ENCODE results near the gene IHH.

Gene IHH

DNA sequence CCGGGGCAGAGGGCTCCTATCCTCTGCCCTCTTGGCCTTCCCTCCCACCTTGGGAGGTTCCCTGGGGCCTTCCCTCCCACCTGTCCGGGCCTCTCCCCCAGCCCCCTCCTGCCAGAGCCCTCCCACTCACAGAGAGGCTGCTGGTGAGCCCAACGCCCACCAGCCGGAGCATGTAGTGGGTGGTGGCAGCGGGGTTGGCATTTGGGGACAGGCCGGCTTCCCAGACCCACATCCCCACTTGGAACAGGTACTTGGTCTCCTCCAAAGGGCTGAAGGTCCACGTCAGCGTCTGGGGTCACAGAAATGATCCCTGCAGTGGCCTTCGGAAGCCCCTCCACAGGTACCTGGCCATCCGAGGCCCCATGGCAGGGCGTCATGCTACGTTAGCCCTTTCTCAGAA lies 38.7 kb downstream of the IHH start:
- H3K4me3 ChIP-seq (ENCODE audit: insufficient read depth, low read depth, low read length, poor library complexity, severe bottlenecking), result no peak overlapping the region
- no peak for DNase-seq
- no peaks in the 10 kb centered on the region for H3K36me3 ChIP-seq (ENCODE audit: control insufficient read depth, insufficient read depth, low read length)
- no peak overlapping the region for H3K27ac ChIP-seq (ENCODE audit: insufficient read depth, low read length, poor library complexity, severe bottlenecking)
- H3K4me1 ChIP-seq (ENCODE audit: control insufficient read depth, insufficient read depth, low read length, poor library complexity, severe bottlenecking), result no peaks in the 10 kb centered on the region
- no peaks in the 10 kb centered on the region for H3K9me3 ChIP-seq (ENCODE audit: control insufficient read depth, low read length)
- H3K27me3 ChIP-seq (replicated peaks; ENCODE audit: control insufficient read depth, insufficient read depth, low read length, poor library complexity, severe bottlenecking), result no peaks in the 10 kb centered on the region

DNA sequence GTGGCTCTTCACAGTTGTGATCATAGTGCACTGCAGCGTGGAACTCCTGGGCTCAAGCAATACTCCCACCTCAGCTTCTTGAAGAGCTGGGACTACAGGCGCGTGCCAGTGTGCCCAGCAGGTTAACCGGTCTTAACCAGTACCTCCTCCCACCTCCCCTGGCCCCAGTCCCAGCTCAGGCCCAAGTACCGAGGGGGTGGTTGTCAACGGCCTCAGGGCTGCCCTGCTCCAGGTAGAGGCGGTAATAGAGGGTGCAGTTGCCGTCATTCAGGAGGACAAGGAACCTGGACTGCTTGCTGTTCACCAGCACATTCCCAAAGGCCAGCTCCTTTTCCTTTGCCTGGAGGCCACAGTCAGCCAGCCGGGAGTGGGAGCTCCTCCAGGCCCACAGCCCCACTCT lies 39.1 kb downstream of the IHH start:
- Histone ChIP-seq H3K9me3 (ENCODE audit: control insufficient read depth, low read length) (no peaks in the 10 kb centered on the region), H3K27ac (ENCODE audit: insufficient read depth, low read length, poor library complexity, severe bottlenecking) (no peak overlapping the region), H3K4me1 (ENCODE audit: control insufficient read depth, insufficient read depth, low read length, poor library complexity, severe bottlenecking) (no peaks in the 10 kb centered on the region), H3K4me3 (ENCODE audit: insufficient read depth, low read depth, low read length, poor library complexity, severe bottlenecking) (no peak overlapping the region), H3K27me3 (replicated peaks; ENCODE audit: control insufficient read depth, insufficient read depth, low read length, poor library complexity, severe bottlenecking) (no peaks in the 10 kb centered on the region), H3K36me3 (ENCODE audit: control insufficient read depth, insufficient read depth, low read length) (no peaks in the 10 kb centered on the region)
- no peak for DNase-seq

GRCh38 chr2:219020604-219021365 lies 39.9 kb downstream of the IHH start:
- H3K27ac ChIP-seq (ENCODE audit: insufficient read depth, low read length, poor library complexity, severe bottlenecking), result no peak overlapping the region
- no peaks in the 10 kb centered on the region for H3K9me3 ChIP-seq (ENCODE audit: control insufficient read depth, low read length)
- H3K4me1 ChIP-seq (ENCODE audit: control insufficient read depth, insufficient read depth, low read length, poor library complexity, severe bottlenecking), result no peaks in the 10 kb centered on the region
- no peaks in the 10 kb centered on the region for H3K27me3 ChIP-seq (replicated peaks; ENCODE audit: control insufficient read depth, insufficient read depth, low read length, poor library complexity, severe bottlenecking)
- no peak for DNase-seq
- H3K4me3 ChIP-seq (ENCODE audit: insufficient read depth, low read depth, low read length, poor library complexity, severe bottlenecking), result no peak overlapping the region
- H3K36me3 ChIP-seq (ENCODE audit: control insufficient read depth, insufficient read depth, low read length), result no peaks in the 10 kb centered on the region

DNA sequence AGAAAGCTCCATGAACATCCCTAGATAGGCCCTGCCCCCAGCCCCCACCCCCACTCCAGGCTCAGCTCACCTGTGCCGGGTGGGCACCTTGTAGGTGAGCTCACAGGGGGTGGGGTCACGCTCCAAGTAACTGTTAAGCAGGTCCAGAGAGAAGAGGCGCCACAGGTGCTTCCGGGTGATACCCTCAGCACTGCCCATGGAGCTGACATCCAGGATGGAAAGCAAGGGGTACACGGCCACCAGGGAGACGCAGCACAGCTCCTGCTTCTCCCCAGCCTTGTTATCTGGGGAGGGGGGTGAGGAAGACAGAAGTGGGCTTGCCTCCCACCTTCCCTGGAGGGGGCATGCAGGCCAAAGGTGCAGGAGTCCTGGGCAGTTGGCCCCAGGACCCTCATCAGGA lies 41.3 kb downstream of the IHH start:
- no peaks in the 10 kb centered on the region for H3K9me3 ChIP-seq (ENCODE audit: control insufficient read depth, low read length)
- no peak overlapping the region for H3K27ac ChIP-seq (ENCODE audit: insufficient read depth, low read length, poor library complexity, severe bottlenecking)
- no peaks in the 10 kb centered on the region for H3K36me3 ChIP-seq (ENCODE audit: control insufficient read depth, insufficient read depth, low read length)
- no peak overlapping the region for H3K4me3 ChIP-seq (ENCODE audit: insufficient read depth, low read depth, low read length, poor library complexity, severe bottlenecking)
- H3K27me3 ChIP-seq (replicated peaks; ENCODE audit: control insufficient read depth, insufficient read depth, low read length, poor library complexity, severe bottlenecking), result no peaks in the 10 kb centered on the region
- DNase-seq, result no peak
- H3K4me1 ChIP-seq (ENCODE audit: control insufficient read depth, insufficient read depth, low read length, poor library complexity, severe bottlenecking), result no peaks in the 10 kb centered on the region

- Histone ChIP-seq H3K27ac (ENCODE audit: insufficient read depth, low read length, poor library complexity, severe bottlenecking) (no peak overlapping the region), H3K4me3 (ENCODE audit: insufficient read depth, low read depth, low read length, poor library complexity, severe bottlenecking) (no peak overlapping the region), H3K27me3 (replicated peaks; ENCODE audit: control insufficient read depth, insufficient read depth, low read length, poor library complexity, severe bottlenecking) (no peaks in the 10 kb centered on the region), H3K4me1 (ENCODE audit: control insufficient read depth, insufficient read depth, low read length, poor library complexity, severe bottlenecking) (no peaks in the 10 kb centered on the region), H3K9me3 (ENCODE audit: control insufficient read depth, low read length) (no peaks in the 10 kb centered on the region), H3K36me3 (ENCODE audit: control insufficient read depth, insufficient read depth, low read length) (no peaks in the 10 kb centered on the region)
- no peak for DNase-seq
These were observed 42.0 kb downstream of the IHH start for GRCh38 chr2:219018726-219019125.

GRCh38 chr2:219018286-219018685 lies 42.4 kb downstream of the IHH start:
- no peak overlapping the region for H3K27ac ChIP-seq (ENCODE audit: insufficient read depth, low read length, poor library complexity, severe bottlenecking)
- H3K4me1 ChIP-seq (ENCODE audit: control insufficient read depth, insufficient read depth, low read length, poor library complexity, severe bottlenecking), result no peaks in the 10 kb centered on the region
- H3K27me3 ChIP-seq (replicated peaks; ENCODE audit: control insufficient read depth, insufficient read depth, low read length, poor library complexity, severe bottlenecking), result no peaks in the 10 kb centered on the region
- no peaks in the 10 kb centered on the region for H3K9me3 ChIP-seq (ENCODE audit: control insufficient read depth, low read length)
- no peaks in the 10 kb centered on the region for H3K36me3 ChIP-seq (ENCODE audit: control insufficient read depth, insufficient read depth, low read length)
- H3K4me3 ChIP-seq (ENCODE audit: insufficient read depth, low read depth, low read length, poor library complexity, severe bottlenecking), result no peak overlapping the region
- no peak for DNase-seq

DNA sequence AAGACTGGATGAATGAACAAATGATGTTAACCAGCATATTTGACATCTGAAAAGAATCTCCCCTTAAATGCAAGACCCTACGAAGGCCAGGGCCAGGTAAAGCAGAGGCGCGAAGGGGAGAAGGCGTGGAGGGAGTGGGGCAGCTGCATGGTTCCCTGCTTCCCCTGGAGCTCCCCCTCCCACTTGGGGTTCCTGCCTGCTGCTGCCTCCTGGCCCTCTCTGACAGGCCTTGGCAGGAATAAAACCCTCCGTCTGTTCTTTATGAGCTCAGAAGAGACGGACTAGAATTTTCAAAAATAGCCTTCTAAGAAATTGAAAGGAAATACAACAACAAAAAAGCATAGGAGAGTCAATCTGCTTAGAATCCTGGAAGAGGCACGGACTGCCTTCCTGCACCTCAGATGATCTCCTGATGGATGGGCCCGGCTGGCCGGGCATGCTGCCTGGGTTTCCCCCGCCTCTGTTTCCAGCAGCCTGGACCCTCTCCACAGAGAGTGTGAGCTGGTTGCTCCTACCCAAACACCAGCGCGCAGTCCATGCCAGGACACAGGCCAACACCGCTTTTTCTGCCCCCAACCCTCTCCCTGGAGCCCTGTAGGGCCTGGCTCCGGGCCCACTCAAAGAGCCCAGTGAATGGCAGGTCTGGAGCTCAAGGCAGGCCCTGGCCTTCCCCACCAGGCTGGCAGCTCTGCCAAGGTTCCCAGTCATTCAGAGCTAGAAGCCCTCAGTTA lies 43.4 kb downstream of the IHH start:
- no peaks in the 10 kb centered on the region for H3K27me3 ChIP-seq (replicated peaks; ENCODE audit: control insufficient read depth, insufficient read depth, low read length, poor library complexity, severe bottlenecking)
- no peaks in the 10 kb centered on the region for H3K9me3 ChIP-seq (ENCODE audit: control insufficient read depth, low read length)

DNA sequence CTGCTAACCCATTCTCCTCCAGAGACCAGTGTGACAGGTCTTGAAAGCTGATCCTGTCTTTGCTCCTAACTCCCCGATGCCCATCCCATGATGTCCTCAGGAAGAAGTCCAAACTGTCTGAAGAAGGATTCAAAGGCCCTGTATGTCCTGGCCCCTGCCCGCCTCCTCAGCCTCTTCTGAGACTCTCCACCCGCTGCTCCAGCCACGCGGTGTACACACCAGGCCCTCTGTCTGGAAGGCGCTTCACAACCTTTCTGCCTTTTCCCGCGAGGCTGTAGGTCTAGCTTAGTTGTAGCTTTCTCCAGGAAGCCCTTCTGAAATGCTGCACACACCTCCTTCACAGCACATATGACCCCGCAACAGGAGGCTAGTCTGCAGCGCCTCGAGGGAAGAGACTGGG lies 44.0 kb downstream of the IHH start:
- H3K27me3 ChIP-seq (replicated peaks; ENCODE audit: control insufficient read depth, insufficient read depth, low read length, poor library complexity, severe bottlenecking), result no peaks in the 10 kb centered on the region

More for the DNA sequence above, 43.4 kb downstream of the IHH start:
- Histone ChIP-seq H3K27ac (ENCODE audit: insufficient read depth, low read length, poor library complexity, severe bottlenecking) (no peak overlapping the region), H3K4me1 (ENCODE audit: control insufficient read depth, insufficient read depth, low read length, poor library complexity, severe bottlenecking) (no peaks in the 10 kb centered on the region), H3K4me3 (ENCODE audit: insufficient read depth, low read depth, low read length, poor library complexity, severe bottlenecking) (no peak overlapping the region), H3K36me3 (ENCODE audit: control insufficient read depth, insufficient read depth, low read length) (no peaks in the 10 kb centered on the region)
- DNase-seq, result no peak

GRCh38 chr2:219010873-219011272 lies 49.8 kb downstream of the IHH start:
- no peaks in the 10 kb centered on the region for H3K4me1 ChIP-seq (ENCODE audit: control insufficient read depth, insufficient read depth, low read length, poor library complexity, severe bottlenecking)
- H3K9me3 ChIP-seq (ENCODE audit: control insufficient read depth, low read length), result no peaks in the 10 kb centered on the region
- H3K27ac ChIP-seq (ENCODE audit: insufficient read depth, low read length, poor library complexity, severe bottlenecking), result no peak overlapping the region
- no peaks in the 10 kb centered on the region for H3K36me3 ChIP-seq (ENCODE audit: control insufficient read depth, insufficient read depth, low read length)
- no peak overlapping the region for H3K4me3 ChIP-seq (ENCODE audit: insufficient read depth, low read depth, low read length, poor library complexity, severe bottlenecking)
- no peak for DNase-seq
- H3K27me3 ChIP-seq (replicated peaks; ENCODE audit: control insufficient read depth, insufficient read depth, low read length, poor library complexity, severe bottlenecking), result peaks cover 5% of the 10 kb centered on the region

More for the DNA sequence above, 44.0 kb downstream of the IHH start:
- Histone ChIP-seq H3K4me3 (ENCODE audit: insufficient read depth, low read depth, low read length, poor library complexity, severe bottlenecking) (no peak overlapping the region), H3K9me3 (ENCODE audit: control insufficient read depth, low read length) (no peaks in the 10 kb centered on the region), H3K4me1 (ENCODE audit: control insufficient read depth, insufficient read depth, low read length, poor library complexity, severe bottlenecking) (no peaks in the 10 kb centered on the region), H3K27ac (ENCODE audit: insufficient read depth, low read length, poor library complexity, severe bottlenecking) (no peak overlapping the region), H3K36me3 (ENCODE audit: control insufficient read depth, insufficient read depth, low read length) (no peaks in the 10 kb centered on the region)
- DNase-seq, result no peak

DNA sequence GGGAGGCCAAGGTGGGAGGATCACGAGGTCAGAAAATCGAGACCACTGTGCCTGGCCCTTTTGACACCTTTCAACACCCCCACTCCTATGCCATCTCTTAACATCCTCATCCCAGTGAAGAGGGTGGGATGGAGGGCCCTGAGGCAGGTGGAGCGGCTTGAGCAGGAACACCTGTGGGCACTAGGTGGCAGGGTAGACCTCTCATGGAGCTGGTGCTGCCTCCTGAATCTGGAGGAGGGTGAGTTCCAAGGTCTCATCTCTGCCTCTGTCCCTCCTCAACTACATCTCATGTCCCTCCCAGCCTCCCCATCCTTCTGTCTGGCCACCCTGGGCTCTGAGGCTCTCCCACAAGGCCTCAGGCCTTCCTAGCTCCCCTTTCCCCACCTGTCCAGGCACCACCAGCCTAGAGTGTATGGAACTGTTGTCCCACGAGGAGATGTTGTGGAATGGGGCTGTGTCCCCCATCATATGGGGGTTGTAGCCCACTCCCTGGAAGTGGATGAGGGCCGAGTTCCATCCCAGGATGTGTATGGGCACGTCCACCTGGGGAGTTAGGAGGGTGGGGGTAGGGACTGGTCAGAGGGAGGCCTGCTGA lies 50.5 kb downstream of the IHH start:
- no peak overlapping the region for H3K4me3 ChIP-seq (ENCODE audit: insufficient read depth, low read depth, low read length, poor library complexity, severe bottlenecking)
- no peaks in the 10 kb centered on the region for H3K36me3 ChIP-seq (ENCODE audit: control insufficient read depth, insufficient read depth, low read length)
- H3K27me3 ChIP-seq (replicated peaks; ENCODE audit: control insufficient read depth, insufficient read depth, low read length, poor library complexity, severe bottlenecking), result peaks cover 11% of the 10 kb centered on the region
- H3K4me1 ChIP-seq (ENCODE audit: control insufficient read depth, insufficient read depth, low read length, poor library complexity, severe bottlenecking), result no peaks in the 10 kb centered on the region
- no peaks in the 10 kb centered on the region for H3K9me3 ChIP-seq (ENCODE audit: control insufficient read depth, low read length)
- no peak overlapping the region for H3K27ac ChIP-seq (ENCODE audit: insufficient read depth, low read length, poor library complexity, severe bottlenecking)
- DNase-seq, result no peak
